Measurements from ENCODE around the gene EDA.

- no peak for TF ChIP-seq CTCF (IDR thresholded peaks at IDR 0.05 in 8 of 11, conservative IDR thresholded peaks at IDR 0.05 in 3 of 11)
- TF ChIP-seq POLR2AphosphoS5 (IDR thresholded peaks at IDR 0.05): no peak
- no peak for TF ChIP-seq POLR2A (IDR thresholded peaks at IDR 0.05)
These were observed 416.9 kb downstream of the EDA start for GRCh38 chrX:70032792-70033191.
